NCI-H226 (cell line): ENCODE data around the gene MORC3.
A peak's percentile ranks its signal among the peaks of the same experiment; 100 is the strongest.
"Not testable (repeated sequence)": the region's sequence is repeated elsewhere in the genome, so short reads cannot be mapped to it uniquely, and the experiment has no call there.

Experiments
- DNase-seq: peaks from one replicate; pipeline ENCODE4 v3.0.0-alpha.2; 2015

Gene MORC3

DNA sequence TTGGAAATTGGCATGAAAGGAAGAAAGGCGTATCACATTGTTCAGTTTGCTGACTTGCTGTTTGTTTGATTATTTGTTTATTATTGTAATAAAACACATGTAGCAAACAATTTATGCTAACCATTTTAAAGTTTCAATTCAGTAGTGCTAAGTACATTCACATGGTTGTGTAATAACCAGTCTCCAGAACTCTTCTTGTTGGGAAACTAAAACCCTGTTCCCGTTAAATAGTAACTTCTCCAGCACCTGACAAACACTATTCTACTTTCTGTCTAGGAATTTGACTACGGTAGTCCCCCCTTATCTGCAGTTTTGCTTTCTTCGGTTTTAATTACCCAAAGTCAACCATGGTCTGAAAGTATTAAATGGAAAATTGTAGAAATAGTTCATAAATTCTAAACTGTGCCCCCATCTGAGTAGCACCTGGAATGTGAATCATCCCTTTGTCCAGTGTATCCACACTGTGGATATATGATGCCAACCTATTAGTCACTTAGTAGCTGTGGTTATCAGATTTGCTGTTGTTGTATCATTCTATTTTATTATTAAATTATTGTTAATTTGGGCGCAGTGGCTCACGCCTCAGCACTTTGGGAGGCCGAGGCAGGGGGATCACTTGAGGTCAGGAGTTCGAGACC is 5.5 kb downstream of the MORC3 start:
- DNase-seq: no peak

DNA sequence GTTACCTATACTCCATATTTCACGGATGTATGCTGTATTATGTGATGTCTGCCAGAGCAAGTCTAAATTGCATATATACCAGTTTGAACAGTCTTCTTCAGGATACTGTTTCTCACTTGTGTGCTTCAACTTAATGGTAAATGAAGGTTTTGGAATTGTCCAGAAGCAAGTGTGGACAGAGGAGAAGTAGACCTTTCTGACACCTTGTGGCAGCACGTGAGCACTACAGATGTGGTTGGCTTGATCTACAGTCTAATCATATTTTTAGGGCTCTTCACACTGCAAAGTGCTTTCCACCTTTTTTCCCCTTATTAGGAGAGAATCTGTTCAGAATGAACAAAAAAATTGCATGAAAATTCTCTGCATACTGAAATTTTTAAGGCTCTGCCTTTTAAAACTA is 10.9 kb downstream of the MORC3 start:
- no peak for DNase-seq

DNA sequence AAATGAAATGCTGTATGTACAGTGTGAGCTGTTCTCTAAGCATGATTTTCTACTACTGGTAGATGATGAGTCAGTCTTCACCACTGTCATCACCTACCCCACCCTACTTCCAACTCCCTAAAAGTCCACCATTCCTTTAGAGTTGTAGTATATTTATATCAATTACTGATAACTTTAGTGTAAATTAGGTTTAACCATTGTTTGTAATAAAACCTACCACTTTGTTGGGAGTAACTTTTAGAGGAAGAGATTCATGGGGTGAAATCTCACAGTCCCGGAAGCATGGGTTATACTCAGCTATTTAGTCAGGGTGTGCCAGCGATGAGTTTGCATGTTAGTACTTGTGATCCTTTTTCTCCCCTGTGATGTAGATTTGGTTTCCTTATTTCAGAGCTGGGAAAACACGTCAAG is 17.1 kb downstream of the MORC3 start:
- peak; percentile 84 for DNase-seq

DNA sequence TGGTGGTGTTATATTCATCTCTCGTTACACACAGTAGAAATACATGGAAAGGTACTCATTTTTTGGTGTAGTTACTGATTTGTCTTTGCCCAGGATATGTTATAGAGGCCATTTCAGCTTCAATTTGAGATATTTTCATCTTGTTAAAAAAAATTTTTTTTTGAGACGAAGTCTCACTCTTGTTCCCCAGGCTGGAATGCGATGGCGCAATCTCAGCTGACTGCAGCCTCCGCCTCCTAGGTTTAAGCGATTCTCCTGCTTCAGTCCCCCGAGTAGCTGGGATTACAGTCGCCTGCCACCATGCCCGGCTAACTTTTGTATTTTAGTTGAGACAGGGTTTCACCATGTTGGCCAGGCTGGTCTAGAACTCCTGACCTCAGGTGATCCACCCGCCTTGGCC is 19.0 kb downstream of the MORC3 start:
- no peak for DNase-seq

DNA sequence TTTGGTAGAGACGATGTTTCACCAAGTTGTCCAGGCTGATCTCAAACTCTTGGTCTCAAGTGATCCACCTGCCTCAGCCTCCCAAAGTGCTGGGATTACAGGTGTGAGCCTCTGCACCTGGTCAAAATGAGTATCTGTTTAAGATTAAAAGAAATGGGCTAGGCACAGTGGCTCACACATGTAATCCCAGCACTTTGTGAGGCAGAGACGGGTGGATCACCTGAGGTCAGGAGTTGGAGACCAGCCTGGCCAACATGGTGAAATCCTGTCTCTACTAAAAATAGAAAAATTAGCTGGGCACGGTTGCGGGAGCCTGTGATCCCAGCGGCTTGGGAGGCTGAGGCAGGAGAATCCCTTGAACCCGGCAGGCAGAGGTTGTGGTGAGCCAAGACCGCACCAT is 22.6 kb downstream of the MORC3 start:
- not testable (repeated sequence) for DNase-seq

- DNase-seq: no peak
These were observed 24.9 kb downstream of the MORC3 start for GRCh38 chr21:36344931-36345330.

DNA sequence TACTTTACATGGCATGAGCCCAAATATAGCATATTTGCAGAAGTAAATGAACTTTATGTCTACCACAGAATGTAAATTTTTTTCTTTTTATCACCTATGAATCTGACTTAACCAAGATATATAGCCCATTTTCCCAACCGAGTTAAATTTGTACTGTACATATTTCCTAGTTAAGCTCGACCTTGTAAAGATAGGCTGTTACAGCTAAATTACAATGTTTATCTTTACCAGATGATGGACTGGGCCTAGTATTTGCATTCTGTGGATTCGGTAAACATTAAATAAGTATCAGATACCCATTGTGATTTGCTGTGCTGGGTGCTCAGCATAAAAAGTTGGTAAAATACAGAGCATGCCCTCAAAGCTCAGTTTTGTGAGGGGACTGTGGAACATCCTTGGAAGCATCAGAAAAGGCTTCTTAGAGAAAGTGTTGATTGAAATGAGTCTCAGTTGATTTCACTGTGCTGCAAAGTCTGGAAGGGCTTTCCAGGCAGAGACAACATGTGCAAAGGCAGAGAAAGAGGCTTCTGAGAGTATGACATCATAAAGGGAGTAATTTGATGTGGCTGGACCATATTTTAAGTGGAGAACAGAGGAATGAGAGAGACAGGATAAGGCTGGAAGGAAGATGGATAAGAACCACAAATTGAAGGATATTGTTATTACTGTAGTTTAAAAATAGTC is 27.4 kb downstream of the MORC3 start:
- DNase-seq: no peak

DNA sequence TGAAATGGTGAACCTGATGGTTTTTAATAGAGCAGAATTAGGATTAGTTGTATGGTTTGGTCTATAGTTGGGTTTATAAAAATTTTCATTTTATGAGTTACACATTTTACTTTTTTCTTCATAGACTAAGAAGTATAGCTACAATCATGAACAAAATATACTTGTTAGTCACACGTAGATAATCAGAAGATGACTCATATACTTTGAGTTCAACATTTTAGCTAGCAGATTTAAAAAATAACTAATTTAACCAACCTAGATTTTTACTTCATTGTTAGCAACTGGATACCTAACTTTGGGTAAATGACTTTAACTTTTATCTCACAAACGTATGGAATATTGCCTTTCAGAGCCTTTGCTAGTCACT is 27.9 kb downstream of the MORC3 start:
- no peak for DNase-seq

DNA sequence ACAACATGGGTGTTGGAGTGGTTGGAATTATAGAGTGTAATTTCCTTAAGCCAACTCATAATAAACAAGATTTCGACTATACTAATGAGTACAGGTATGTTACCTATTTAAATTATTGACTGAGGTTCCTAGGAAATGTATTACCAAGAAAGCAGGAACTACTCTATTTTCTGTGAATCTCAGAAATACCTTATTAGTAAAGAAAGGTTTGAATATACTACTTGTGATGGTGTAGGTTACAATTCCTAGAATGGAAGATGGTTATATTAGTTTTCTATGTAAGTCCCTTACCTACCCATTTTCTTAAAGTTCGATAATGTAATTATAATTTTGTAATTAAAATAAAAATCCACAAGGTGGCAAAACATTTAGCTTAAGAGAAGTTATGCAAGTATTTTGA is 29.3 kb downstream of the MORC3 start:
- no peak for DNase-seq

DNA sequence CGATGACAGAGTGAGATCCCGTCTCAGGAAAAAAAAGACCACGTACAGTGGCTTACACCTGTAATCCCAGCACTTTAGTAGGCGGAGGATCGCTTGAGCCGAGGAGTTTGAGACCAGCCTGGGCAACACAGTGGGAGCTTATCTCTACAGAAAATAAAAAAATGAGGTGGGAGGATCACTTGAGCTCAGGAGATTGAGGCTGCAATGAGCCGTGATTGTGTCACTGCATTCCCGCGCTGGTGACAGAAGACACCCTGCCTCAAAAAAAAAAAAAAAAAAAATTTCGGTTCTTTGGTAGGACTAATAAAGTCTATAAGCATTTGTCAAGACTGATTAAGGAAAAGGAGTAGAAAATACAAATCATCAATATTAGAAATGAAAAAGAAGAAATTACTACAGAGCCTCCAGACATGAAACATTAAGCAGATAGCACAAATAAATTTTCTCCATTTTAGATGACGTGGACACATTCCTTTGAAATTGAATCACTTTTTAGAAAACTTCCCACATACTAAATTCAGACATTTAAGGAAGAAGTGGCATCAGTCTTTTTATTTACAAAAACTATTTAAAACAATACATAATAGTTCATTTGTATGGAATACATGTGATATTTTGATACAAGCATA is 30.4 kb downstream of the MORC3 start:
- peak; percentile 53 for DNase-seq

- DNase-seq: no peak
These were observed 35.1 kb downstream of the MORC3 start for GRCh38 chr21:36354918-36355680.

- no peak for DNase-seq
These were observed 35.9 kb downstream of the MORC3 start for GRCh38 chr21:36355868-36356267.

DNA sequence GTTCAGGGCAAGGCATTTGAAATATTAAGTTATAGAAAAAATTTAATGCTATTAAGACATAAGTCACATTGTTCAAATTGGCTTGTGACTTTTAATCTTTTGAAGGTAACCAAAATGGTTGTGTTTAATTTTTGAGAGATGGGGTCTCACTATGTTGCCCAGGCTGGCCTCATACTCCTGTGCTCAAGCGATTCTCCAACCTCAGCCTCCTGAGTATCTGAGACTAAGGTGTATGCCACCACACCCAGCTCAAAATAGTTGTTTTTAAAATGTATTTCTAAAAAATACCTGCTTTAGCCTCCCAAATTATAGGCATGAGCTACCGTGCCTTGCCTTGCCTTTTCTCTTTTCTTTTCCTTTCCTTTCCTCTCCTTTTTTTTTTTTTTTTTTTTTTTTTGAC is 39.2 kb downstream of the MORC3 start:
- no peak for DNase-seq

- no peak for DNase-seq
These were observed 49.2 kb downstream of the MORC3 start for GRCh38 chr21:36369064-36369685.

DNA sequence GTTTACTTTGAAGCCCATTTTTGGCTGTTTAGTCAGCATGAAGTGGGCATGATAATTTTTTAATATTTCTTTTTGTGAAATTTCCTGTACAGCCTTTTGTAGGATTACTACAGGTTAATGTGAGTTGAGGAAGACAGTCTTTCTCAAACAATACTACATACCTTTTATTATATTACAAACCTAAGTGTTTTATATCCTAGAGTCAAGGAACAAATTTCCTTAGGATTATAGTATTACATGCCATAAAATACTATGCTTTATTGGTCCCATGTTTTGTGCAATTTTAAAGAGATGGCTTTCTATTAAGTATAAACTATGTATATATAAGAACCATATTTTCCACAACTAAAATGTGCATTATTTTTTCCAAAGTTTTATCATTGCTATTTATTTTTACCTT is 56.0 kb downstream of the MORC3 start:
- DNase-seq: no peak

- DNase-seq: no peak
These were observed 57.4 kb downstream of the MORC3 start for GRCh38 chr21:36377391-36377842.

DNA sequence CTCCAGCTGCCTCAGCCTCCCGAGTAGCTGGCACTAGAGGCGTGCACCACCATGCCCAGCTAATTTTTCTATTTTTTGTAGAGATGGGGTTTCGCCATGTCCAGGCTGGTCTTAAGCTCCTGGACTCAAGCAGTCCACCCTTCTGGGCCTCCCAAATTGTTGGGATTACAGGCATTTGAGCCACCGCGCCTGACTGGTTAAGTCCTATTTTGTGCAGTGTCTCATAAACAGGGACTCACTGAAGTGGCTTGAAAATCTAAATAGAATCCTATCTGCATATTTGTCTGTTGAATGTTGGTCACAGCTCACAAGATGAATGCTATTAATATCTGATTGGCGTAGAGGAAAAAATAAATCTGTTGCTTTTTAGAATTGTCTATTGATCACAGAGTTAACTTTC is 59.3 kb downstream of the MORC3 start:
- no peak for DNase-seq

GRCh38 chr21:36381841-36382589 is 62.0 kb downstream of the MORC3 start:
- no peak for DNase-seq

DNA sequence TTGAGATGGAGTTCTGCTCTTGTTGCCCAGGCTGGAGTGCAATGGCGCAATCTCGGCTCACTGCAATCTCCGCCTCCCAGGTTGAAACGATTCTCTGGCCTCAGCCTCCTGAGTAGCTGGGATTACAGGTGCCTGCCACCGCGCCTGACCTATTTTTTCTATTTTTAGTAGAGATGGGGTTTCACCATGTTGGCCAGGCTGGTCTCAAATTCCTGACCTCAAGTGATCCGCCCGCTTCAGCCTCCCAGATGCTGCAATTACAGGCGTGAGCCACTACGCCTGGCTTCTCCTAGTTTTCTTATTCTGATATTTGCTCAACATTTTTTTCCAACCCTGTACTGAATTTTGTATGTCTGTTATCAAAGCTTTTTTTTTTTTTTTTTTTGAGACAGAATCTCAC is 62.7 kb downstream of the MORC3 start:
- DNase-seq: not testable (repeated sequence)

GRCh38 chr21:36384885-36385232 is 64.9 kb downstream of the MORC3 start:
- DNase-seq: no peak

DNA sequence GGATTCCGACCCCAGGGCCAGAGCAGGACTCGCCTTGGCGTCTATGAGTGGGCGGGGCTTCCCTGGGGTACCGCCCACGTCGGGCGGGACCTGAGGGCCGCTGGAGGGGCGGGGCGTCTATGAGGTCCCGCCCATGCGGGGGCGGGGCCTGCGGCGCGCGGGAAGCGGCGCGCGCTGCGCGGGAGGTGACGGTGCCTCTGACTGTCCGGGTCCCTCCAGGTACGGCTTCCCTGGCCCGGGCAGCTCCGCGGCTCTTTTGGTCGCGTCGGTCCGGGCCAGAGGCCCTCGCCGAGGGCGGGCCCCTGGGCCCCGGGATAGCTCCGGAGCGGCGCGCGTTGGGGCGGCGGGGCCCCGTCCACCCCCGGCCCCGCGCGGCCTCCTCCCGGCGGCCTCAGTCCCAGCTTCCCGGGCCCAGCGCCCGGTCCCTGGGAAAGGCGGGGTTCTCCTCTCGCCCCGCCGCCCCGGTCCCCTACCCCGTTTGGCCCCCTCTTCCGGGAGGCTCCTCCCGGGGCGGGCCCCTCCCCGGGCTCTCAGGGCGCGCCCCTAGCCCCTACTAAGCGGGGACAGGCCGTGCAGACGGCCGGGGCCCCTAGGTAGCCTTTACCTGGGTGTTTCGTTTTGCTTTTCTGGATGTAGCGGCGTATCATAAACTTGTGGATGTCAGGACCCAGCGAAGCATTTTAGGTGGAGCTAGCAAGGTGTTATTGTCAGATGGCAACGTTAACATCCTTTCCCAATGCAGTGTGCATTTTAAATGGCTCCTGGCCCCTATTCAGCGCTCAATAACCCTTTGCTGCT is 65.4 kb downstream of the MORC3 start, which contains the start of gene CHAF1B:
TSS of gene CHAF1B (plus strand) at position 160 of the 798 bp plus-strand sequence. CDS start 745 bp downstream, outside the sequence.
- peak; percentile 58 for DNase-seq
